ENCODE results near the gene LIPA.

DNA sequence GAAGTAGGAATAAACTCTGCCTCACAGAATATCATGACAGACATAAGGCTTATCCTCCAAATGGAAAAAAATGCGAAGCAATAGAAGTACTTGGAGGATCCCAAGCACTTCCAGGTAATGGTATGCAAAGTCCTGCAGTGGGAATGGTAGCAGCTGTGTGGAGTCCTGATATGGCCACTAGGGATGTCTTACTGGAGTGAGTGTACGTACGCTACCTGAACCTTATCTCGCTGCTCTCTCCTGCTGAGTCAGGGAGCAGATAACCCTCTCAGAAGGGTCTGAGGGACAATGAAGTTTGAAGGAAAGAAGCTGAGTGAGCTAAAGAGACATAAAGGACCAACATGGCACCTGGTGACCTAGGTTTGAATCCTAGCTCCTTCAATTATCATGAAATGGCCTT is 86.7 kb downstream of the LIPA start:
- TF ChIP-seq, protein P1, sequence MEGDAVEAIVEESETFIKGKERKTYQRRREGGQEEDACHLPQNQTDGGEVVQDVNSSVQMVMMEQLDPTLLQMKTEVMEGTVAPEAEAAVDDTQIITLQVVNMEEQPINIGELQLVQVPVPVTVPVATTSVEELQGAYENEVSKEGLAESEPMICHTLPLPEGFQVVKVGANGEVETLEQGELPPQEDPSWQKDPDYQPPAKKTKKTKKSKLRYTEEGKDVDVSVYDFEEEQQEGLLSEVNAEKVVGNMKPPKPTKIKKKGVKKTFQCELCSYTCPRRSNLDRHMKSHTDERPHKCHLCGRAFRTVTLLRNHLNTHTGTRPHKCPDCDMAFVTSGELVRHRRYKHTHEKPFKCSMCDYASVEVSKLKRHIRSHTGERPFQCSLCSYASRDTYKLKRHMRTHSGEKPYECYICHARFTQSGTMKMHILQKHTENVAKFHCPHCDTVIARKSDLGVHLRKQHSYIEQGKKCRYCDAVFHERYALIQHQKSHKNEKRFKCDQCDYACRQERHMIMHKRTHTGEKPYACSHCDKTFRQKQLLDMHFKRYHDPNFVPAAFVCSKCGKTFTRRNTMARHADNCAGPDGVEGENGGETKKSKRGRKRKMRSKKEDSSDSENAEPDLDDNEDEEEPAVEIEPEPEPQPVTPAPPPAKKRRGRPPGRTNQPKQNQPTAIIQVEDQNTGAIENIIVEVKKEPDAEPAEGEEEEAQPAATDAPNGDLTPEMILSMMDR (IDR thresholded peaks at IDR 0.05), result no peak
- no peak for TF ChIP-seq POLR2A (IDR thresholded peaks at IDR 0.05)
